UCSD-AML1 (cell line): ENCODE measurements around the gene SMOC1.

Source experiments
- DNase-seq: peaks from one replicate; lab custom pipeline; 2025; ENCODE audit not compliant: unreplicated experiment; lab: John Stamatoyannopoulos, UW

Gene SMOC1, protein sequence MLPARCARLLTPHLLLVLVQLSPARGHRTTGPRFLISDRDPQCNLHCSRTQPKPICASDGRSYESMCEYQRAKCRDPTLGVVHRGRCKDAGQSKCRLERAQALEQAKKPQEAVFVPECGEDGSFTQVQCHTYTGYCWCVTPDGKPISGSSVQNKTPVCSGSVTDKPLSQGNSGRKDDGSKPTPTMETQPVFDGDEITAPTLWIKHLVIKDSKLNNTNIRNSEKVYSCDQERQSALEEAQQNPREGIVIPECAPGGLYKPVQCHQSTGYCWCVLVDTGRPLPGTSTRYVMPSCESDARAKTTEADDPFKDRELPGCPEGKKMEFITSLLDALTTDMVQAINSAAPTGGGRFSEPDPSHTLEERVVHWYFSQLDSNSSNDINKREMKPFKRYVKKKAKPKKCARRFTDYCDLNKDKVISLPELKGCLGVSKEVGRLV

DNA sequence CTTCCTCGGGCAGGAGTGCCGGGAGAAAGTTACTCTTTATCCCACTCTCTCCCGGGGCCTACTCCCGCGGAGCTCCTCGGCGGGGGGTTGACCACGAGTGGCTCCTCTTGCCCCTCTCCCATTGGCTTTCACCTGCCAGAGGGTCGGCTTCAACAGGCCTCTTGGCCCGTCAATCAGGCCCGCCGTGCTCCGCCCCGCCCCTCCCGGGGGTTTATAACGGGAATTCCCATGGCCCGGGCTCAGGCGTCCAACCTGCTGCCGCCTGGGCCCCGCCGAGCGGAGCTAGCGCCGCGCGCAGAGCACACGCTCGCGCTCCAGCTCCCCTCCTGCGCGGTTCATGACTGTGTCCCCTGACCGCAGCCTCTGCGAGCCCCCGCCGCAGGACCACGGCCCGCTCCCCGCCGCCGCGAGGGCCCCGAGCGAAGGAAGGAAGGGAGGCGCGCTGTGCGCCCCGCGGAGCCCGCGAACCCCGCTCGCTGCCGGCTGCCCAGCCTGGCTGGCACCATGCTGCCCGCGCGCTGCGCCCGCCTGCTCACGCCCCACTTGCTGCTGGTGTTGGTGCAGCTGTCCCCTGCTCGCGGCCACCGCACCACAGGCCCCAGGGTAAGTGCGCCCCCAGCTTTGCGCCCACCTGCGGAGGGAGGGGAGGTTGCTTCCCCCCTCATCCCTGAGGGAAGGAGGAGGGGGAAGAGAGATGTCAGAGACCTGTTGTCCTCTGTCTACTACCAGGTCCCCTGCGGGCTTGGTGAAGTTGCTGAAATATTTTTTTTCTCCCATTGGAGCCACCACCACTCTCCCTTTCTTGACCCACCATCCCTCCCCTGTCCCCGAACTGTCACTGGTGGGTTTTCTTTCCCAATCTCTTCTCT lies at the start of gene SMOC1:
SMOC1 (plus strand) TSS at position 242 of the 869 bp plus-strand sequence; CDS start at position 505, 263 bp downstream.
- DNase-seq, result no peak

DNA sequence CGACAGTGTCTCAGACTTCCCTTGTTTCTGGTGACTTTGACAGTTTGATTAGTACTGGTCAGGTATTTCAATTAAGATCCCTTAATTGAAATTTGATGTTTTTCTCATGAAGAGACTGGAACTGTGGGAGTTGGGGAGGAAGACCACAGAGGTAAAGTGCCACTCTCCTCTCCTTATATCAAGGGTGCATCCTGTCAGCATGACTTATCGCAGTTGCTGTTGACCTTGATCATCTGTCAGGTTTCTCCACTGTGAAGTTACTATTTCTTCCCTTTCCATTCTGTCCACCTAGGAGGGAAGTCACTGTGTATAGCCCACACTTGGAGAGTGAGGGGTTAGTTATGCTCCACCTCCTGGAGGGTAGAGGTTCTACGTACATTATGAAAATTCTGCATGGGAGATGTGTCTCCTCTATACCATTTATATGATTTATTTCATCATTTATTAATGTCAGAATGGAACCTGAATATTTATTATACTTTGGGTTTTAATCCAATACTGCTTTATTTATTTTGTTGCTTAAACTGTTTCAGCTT lies 40.3 kb upstream of the SMOC1 start:
- no peak for DNase-seq

DNA sequence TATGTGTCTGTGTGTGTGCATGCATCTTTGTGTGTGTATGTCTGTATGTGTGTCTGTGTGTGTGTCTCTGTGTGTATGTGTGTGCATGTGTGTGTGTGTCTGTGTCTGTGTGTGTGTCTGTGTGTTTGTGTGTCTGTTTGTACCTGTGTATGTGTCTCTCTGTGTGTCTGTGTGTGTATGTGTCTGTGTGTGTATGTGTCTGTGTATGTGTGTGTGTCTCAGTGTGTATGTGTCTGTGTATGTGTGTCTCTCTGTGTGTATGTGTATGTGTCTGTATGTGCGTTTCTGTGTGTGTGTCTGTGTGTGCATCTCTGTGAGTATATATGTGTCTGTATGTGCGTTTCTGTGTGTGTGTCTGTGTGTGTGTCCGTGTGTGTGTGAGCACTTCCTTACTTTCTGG lies 39.6 kb upstream of the SMOC1 start:
- no peak for DNase-seq

DNA sequence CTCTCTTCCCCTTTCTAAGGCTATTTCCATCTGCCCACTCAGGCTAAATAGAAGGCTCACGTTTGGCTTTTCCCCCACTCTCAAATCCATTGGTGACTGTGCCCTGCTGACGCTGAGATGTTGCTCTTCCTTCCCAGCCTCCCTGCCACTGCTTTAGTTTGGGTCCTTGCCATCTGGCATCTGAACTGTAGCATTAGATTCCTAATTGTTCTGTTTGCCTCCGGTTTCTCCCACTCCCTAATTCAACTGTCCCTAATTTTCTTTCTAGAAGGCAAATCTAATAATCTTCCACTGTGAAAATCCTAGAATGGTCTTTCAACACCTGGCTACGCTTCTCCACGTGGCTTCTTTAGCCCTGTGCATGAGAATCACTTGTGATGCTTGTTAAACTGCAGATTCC lies 37.6 kb upstream of the SMOC1 start:
- no peak for DNase-seq

DNA sequence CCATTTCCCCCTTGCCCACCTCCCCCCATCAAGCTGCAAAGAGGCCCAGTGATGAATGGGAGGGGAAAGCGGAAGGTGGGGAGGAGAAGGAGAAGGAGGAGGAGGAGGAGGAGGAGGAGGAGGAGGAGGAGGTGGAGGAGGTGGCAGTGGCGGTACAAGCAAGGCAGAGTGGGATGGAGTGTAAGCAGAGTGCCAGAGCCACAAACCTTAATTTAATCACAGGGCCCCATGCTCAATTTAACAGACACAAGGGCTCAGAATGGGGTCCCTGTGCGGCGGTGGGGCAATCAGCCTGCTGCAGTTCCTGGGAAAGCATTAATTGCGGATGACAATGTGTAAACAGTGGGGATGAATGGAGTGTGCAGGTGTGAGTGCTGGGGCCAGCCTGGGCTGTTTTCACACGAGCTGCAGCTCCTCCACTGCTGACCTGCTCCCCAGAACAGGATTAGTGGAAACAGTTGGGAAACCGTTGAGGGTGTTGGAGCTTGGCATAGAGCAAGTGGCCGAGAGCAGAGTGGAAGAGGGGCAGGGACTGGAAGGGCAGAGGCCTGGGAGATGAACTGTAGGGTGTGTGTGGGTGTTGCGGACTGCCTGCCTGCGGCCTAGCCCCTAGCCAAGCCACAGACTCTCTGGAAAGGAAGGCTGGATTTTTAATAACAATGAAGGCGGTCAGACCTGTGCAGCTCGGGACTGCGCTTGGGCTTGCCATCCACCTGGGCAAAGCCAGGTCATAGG lies 36.4 kb upstream of the SMOC1 start:
- no peak for DNase-seq

DNA sequence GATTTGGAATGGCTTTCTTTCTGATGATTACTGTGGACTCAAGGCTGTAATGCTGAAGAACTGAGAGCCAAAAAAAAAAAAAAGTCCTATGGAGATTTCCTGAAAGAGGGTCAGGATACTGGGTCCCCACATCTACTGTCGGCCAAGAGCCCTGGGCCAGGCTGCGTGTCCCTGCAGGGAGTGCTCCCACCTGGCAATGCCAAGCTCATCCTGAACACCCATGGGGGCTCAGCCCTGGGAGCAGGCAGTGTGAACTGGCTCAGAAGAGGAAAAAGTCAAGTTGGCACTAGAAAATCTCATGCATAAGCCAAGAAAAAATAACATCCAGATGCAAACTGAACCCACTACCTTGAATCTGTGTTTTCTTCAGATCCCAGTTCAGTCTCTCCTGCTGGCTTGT lies 35.0 kb upstream of the SMOC1 start:
- DNase-seq, result no peak

DNA sequence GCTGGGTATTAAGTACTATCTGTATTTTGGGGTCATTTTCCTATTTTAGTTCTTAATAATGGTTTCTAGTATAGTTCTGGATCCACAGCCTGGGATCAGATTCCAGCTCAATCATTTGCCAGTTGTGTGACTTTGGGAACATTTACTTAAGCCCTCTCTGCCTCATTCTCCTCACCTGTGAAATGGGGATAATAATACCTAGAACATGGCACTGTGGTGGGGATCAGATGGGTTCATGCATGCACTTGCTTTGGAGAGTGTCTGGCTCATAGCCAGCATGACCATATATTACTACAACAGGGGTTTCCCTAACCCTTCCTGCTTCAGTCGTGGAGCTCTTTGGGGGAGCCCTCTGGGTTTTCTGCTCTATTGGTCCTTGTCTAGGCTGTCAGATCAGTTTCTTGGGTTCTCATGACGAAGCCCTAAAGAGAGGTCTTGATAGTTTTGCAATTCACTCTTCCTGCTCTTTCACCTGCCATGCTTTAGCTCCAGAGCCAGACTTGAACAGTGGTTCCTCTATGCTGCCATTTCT lies 34.1 kb upstream of the SMOC1 start:
- DNase-seq, result no peak

DNA sequence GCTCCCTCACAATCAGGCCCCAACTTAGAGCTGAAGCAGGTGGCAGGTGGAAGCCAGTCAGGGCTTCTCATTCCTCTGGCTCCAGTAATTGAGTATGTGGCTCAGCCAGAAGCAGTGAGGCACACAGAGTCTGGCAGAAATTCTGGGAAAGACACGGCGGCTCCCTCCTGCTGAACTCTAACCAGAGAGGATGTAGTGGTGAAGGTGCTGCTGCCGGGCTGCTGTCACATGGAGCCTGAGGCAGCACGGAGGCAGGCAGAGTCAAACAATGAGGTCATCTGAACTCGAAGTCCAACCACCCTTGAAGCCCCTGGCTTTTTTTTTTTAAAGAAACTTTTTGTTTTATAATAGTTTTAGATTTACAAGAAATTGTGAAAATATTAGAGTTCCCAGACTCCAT lies 33.4 kb upstream of the SMOC1 start:
- no peak for DNase-seq

DNA sequence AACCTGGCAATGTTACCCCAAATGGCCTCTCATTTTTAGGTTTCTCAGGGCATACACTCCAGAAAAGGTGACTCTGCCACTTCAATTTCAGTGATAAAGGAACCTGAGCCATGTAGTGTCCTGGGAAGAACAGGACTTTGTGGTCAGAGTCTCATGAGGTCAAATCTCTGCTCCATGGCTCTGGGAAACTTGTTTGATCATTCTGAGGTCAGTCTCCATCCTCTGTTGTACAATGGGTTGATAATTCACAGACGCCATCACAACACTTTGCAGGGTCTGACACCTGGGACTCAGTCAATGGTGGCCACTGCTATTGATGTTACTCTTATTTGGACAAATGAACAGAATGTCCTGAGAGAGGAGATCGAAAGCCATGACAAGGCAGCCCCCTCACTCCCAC lies 31.1 kb upstream of the SMOC1 start:
- no peak for DNase-seq

DNA sequence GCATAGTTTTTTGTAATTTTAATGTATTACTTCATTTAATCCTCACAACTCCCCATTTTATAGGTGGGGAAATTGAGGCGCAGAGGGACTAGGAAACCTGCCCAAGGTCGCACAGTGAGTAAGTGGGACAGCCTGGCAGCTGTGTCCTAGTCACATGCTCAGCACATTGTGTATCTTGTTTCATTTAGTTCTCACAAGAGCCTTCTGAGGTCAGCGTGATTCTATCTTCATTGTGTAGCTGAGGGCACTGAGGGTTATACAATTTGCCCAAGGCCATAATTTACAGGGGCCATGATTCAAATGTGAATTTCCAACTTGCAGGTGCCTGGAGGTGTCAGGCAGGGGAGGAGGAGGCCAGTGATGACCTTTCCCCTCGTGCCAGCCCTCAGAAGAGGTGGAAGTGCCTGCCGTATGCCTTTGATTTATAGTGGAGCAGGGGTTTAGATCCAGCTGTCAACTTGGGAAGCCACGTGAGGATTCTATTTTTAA lies 30.3 kb upstream of the SMOC1 start:
- DNase-seq, result no peak

DNA sequence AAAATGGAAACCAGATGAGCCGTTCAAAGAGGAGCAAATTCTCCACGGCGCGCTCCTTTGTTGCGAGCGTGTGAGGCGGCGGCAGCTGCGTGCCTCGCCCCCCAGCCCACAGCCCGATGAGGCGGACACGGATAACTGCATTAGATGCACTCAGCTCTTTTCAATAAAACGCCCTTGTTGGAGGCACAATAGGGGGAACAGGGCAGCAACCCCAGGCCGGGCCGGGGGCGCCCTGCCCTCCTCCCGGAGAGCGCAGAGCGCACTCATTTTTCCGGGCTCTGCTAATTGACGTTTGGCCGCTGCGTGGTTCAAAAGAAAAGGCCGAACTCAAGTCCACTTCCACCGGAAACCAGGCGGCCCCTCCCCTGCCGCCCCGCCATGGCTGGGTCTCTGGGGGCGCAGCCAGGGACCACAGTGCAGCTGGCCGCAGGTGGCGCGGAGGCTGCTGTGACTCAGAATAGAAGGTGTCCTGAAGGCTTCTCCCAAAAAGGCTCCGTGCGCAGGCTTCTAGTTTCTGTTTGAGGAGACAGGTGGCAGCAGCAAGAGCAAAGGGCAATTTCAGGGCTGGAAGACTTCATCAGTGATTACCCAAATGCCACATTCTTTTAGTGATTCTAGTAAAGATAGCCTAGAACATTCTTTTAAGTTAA lies 29.0 kb upstream of the SMOC1 start:
- DNase-seq, result no peak

DNA sequence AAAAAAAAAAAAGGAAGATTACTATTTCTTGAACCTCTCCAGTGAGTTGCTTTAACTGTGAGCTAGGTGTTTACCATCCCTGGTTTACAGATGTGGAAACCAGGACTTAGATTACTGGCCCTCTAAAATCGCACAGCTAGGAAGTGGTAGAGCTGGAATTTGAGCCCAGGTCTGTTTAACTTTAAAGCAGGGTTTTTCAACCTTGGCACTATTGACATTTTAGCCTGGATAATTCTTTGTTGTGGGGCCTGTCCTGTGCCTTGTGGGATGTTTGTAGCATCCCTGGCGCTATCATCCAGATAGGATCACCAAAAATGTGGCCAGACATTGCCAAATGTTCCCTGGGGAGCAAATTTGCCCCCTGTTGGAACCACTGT lies 28.5 kb upstream of the SMOC1 start:
- no peak for DNase-seq

DNA sequence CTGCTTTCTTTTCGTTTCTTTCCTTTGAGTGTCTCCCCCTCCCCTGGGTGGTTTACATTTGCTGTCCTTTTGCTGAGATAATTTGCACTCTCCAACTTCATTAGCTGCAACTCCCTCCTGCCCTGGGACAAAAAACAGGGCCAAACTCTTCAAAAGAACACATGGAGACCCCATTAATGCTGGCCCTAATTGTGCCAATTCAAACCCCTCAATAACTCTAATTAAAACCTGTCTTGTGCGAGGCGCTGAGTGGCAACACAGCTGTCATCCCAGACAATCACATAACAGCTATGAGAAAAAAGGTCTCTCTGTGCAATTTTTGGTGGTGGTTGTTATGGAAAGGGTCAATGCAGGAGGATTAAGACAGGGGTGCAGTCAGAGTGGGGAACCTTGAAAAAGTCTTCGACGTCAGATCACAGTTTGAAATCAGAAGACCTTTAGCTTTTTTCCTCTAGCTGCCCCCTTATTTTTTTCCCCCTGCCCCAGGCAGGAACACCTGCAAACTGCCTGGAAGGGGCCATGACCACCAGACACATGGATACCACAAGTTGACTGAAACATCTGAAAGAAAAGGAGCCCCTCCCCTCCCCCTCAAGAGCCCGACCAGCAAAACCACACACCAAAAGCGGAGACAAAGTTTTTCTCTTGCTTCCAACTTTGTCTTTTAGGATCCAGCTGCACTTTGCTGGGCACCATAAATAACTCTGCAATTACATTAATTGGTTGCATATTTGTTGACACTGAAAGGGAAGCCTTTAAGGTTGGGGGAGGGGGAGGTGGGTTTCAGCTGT lies 26.5 kb upstream of the SMOC1 start:
- no peak for DNase-seq

DNA sequence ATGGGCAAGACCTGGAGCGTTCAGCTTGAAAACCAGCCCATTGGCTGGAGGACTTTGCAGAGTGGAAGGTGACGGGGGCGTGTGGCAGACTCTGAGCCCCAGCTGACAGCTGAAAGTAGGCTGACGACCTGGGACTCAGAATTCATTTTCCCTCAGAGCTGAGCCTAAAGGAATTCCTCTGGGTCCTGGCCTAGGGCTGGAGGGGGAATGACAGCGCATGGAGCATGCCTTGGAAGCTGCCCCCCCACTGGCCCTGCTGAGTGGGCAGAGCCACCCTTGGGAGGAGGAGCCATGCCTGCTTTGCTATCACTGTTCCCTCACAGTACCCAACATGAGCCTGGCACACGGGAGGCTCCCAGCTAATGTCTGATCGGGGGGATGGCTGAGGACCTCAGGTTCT lies 25.4 kb upstream of the SMOC1 start:
- DNase-seq, result no peak

DNA sequence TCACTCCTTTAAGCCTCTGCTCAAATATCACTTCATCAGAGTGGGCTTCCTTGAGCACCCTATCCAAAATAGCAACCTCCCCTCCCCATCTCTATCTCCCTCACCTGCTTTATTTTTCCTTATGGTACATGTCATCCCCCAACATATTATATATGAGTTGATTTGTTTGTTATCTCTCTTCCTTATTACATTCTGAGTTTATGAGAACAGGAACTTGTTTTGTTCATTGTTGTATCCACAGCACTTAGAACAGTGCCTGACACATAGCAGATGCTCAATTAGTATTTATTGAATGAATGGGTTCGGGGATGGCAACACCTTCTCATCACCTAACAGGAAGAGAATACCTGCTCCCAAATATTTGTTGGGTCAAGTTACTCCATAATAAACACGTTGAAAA lies 24.6 kb upstream of the SMOC1 start:
- DNase-seq, result no peak

DNA sequence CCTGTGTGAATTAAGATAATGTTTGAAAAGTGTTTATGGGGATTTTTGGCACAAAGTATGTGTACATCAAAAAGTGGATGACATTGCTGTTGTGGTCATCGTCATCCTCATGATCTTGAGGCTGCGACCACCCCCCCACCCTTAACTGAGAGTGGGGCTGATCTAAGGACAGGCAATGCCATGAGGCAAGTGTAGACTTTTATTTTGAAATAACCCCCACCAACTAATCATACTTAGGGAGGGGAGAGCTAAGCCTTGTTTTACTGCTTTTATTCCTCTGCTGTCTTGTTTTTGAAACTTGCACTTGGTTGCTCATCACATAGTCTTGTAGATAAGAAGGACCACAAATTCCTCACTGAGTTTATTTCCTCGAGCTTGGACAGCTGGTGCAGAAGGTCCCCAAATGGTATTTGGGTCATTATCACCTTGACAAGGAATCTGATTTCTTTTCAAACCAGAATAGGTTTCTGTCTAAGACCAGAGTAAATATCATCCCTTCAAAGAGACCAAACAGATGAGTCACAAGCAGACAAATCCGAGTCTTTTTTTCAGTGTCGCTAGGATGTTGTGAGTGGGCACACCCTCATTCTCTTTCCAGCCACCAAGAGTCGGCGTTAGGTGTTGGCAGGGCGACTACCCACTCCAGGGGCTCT lies 23.9 kb upstream of the SMOC1 start:
- no peak for DNase-seq

DNA sequence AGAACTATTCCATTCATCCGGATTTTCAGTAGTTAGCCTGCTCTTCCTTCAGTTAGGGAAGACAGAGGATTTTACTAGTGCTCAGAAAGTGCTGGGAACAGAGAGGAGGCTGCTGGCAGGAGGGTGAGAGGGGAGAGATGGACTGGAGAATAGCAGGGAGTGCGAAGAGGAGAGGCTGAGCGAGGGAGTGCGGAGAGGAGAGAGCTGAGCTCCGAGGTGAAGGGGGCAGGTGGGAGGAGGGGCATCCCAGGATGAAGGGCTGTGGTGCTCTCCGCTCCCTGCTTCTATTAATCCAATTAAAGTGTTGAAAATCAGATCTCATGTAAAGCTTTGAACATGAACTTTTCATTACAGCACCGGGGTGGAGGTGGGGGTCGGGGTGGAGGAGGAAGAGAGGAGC lies 20.4 kb upstream of the SMOC1 start:
- no peak for DNase-seq

DNA sequence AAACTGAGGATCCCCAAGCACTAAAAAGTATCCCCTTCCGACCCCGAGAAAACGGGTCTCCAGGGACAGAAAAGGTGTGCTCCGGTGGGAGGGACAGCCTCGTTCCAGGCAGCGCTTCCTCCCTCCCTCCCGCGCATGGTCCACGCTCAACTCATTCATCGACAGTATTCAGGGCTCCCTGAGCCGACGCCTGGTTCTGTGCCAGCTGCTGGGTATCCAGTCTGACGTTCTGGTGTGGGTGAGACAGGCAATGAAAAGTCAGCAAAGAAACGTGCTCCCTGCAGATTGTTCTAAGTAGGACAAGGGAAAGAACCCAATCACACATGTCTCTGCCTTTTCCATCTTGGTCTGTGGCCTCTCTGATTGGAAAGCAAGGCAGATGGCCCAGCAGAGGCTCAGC lies 19.6 kb upstream of the SMOC1 start:
- DNase-seq, result no peak

DNA sequence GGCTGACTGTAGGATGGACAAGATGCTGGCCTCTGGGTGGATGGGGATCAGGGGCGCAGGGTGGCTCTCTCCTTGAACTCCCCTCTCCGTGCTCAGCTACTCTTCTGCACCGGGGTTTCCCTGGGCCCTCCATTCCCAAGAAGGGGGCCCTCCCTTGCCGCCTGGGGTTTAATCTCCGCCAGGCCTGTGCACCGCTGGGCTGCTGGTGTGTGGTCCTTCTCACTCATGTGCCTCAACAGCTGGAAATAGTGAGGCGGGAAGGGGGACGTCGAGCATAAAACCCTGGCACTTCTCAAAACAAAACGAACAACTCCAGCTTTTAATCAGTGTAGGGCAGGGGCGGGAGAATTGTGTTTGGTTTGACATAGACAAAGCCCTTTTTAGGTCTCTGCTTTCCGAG lies 19.0 kb upstream of the SMOC1 start:
- no peak for DNase-seq
